OCI-LY7 (cell line): Measurements from ENCODE around the gene KCNE1. TPM values are rescaled to one million over a fixed set of nuclear protein-coding genes. Genes with fewer than 3 reads are reported as not detected.
"Not testable (repeated sequence)": the region's sequence is repeated elsewhere in the genome, so short reads cannot be mapped to it uniquely, and the experiment has no call there.

Experiments used
- BruUV-seq: library from RNA; stranded (reverse); fragments of 400-500 nt; replicated peaks from 2 replicates; lab custom pipeline; 2021; lab: Mats Ljungman, UMichigan
- CTCF ChIA-PET: fragments of 300-600 bp; sonication (Branson Sonifier 250); formaldehyde crosslinking; loops from one replicate; lab custom pipeline; 2022; ENCODE audit warnings: antibody characterized with exemption; ENCODE audit not compliant: unreplicated experiment; lab: Charles Lee
- POLR2A ChIA-PET: fragments of 300-600 bp; sonication (Branson Sonifier 250); formaldehyde crosslinking; loops from one replicate; lab custom pipeline; 2022; ENCODE audit warnings: antibody characterized with exemption; lab: Charles Lee
- DNase-seq: peaks from one replicate; pipeline ENCODE4 v3.0.0-alpha.2; 2015; ENCODE audit warnings: low spot score
- H2AFZ ChIP-seq: fragments of 200-600 bp; sonication (generic), shearing (Covaris generic); 2 replicates; pipeline ENCODE4 v1.6.1; 2014; ENCODE audit warnings: mild to moderate bottlenecking, antibody characterized with exemption, low read length, moderate library complexity
- H3K27ac ChIP-seq: fragments of 200-600 bp; sonication (generic); 2 replicates; pipeline ENCODE4 v1.5.1; 2014; ENCODE audit warnings: mixed run types, low read depth, mild to moderate bottlenecking, moderate library complexity, low read length, inconsistent platforms; ENCODE audit not compliant: poor library complexity, severe bottlenecking
- H3K36me3 ChIP-seq: fragments of 200-600 bp; sonication (generic); 2 replicates; pipeline ENCODE4 v1.6.1; 2014; ENCODE audit warnings: mild to moderate bottlenecking, antibody characterized with exemption, low read length, moderate library complexity, mixed read lengths; ENCODE audit not compliant: insufficient read depth
- H3K4me1 ChIP-seq: fragments of 200-600 bp; sonication (generic); 2 replicates; pipeline ENCODE4 v1.5.1; 2014; ENCODE audit warnings: mild to moderate bottlenecking, low read length; ENCODE audit not compliant: insufficient read depth, poor library complexity, severe bottlenecking
- H3K4me2 ChIP-seq: fragments of 200-600 bp; sonication (generic); 2 replicates; pipeline ENCODE4 v1.6.1; 2014; ENCODE audit warnings: mild to moderate bottlenecking, low read length
- H3K4me3 ChIP-seq: fragments of 200-600 bp; sonication (generic); 2 replicates; pipeline ENCODE4 v1.5.1; 2014; ENCODE audit warnings: mild to moderate bottlenecking, low read depth, low read length; ENCODE audit not compliant: poor library complexity, severe bottlenecking
- H3K79me2 ChIP-seq: fragments of 200-600 bp; sonication (generic); 2 replicates; pipeline ENCODE4 v1.6.1; 2016; ENCODE audit warnings: low read depth, mild to moderate bottlenecking, low read length, moderate library complexity, mixed read lengths; ENCODE audit not compliant: insufficient read depth
- H3K9me2 ChIP-seq: fragments of 200-600 bp; sonication (generic); 2 replicates; pipeline ENCODE4 v1.6.1; 2016; ENCODE audit warnings: mild to moderate bottlenecking, low read length, mixed read lengths; ENCODE audit not compliant: insufficient read depth
- H3K9me3 ChIP-seq: fragments of 200-600 bp; sonication (generic); 2 replicates; pipeline ENCODE4 v1.6.1; 2014; ENCODE audit warnings: mild to moderate bottlenecking, mixed run types, low read length, mixed read lengths
- H4K20me1 ChIP-seq: fragments of 200-600 bp; sonication (generic); 2 replicates; pipeline ENCODE4 v1.6.1; 2014; ENCODE audit warnings: mild to moderate bottlenecking, antibody characterized with exemption, low read length, moderate library complexity, mixed read lengths; ENCODE audit not compliant: insufficient read depth
- intact Hi-C: fragments of 100-400 bp; cut with micrococcal nuclease; formaldehyde crosslinking; loops from one replicate; pipeline ENCODE4 v1.10.0; 2022; ENCODE audit not compliant: unreplicated experiment
- total RNA-seq, 2 experiments: library from RNA; depleted of rRNA in 1 of 2; stranded (reverse); fragments of >200 nt in 1 of 2; shearing (Covaris generic) in 1 of 2; gene quantifications; 2 replicates each; pipeline ENCODE4 v1.2.3, GENCODE V29; 2014 to 2022

Gene KCNE1
- total RNA-seq, 2 experiments from 2014 or later, result 0.15 TPM; not detected in 1

- intact Hi-C loops, CTCF ChIA-PET, H3K9me3 ChIP-seq, H3K27ac ChIP-seq, POLR2A ChIA-PET, H3K4me2 ChIP-seq, BruUV-seq, H4K20me1 ChIP-seq, H3K36me3 ChIP-seq, DNase-seq, H3K4me1 ChIP-seq, H3K9me2 ChIP-seq, H3K4me3 ChIP-seq, H3K79me2 ChIP-seq, H2AFZ ChIP-seq: not testable (repeated sequence)
Observed at GRCh38 chr21:34456180-34456579, 55.8 kb downstream of the KCNE1 start.

- H3K4me2 ChIP-seq, intact Hi-C loops, DNase-seq, H3K27ac ChIP-seq, BruUV-seq, H3K4me3 ChIP-seq, H3K9me2 ChIP-seq, POLR2A ChIA-PET, H3K9me3 ChIP-seq, H2AFZ ChIP-seq, H3K36me3 ChIP-seq, H3K4me1 ChIP-seq, H4K20me1 ChIP-seq, H3K79me2 ChIP-seq, CTCF ChIA-PET: not testable (repeated sequence)
Observed at GRCh38 chr21:34455628-34456027, 56.4 kb downstream of the KCNE1 start.

GRCh38 chr21:34447018-34447417 is 65.0 kb downstream of the KCNE1 start:
- H3K79me2 ChIP-seq, H3K4me3 ChIP-seq, intact Hi-C loops, H2AFZ ChIP-seq, POLR2A ChIA-PET, H3K9me2 ChIP-seq, CTCF ChIA-PET, H3K4me1 ChIP-seq, H3K9me3 ChIP-seq, H3K27ac ChIP-seq, H3K36me3 ChIP-seq, BruUV-seq, H4K20me1 ChIP-seq, DNase-seq, H3K4me2 ChIP-seq: not testable (repeated sequence)

GRCh38 chr21:34443486-34443885 is 68.5 kb downstream of the KCNE1 start:
- H3K9me3 ChIP-seq, CTCF ChIA-PET: not testable (repeated sequence)

GRCh38 chr21:34429710-34430109 is 82.3 kb downstream of the KCNE1 start:
- POLR2A ChIA-PET, BruUV-seq, H3K9me2 ChIP-seq: not testable (repeated sequence)

More at GRCh38 chr21:34443486-34443885, 68.5 kb downstream of the KCNE1 start:
- H3K4me1 ChIP-seq, H3K27ac ChIP-seq, H3K79me2 ChIP-seq, BruUV-seq, H3K36me3 ChIP-seq, POLR2A ChIA-PET, DNase-seq, H4K20me1 ChIP-seq, H3K9me2 ChIP-seq, H2AFZ ChIP-seq, H3K4me3 ChIP-seq, intact Hi-C loops, H3K4me2 ChIP-seq: not testable (repeated sequence)

GRCh38 chr21:34428441-34428840 is 83.6 kb downstream of the KCNE1 start:
- POLR2A ChIA-PET, BruUV-seq, H3K4me1 ChIP-seq, intact Hi-C loops, DNase-seq, H3K36me3 ChIP-seq, H3K4me2 ChIP-seq, H3K9me2 ChIP-seq, H3K4me3 ChIP-seq, H3K79me2 ChIP-seq, H3K9me3 ChIP-seq, H2AFZ ChIP-seq, H3K27ac ChIP-seq, CTCF ChIA-PET, H4K20me1 ChIP-seq: not testable (repeated sequence)

More at GRCh38 chr21:34429710-34430109, 82.3 kb downstream of the KCNE1 start:
- H3K4me1 ChIP-seq, H4K20me1 ChIP-seq, CTCF ChIA-PET, H3K9me3 ChIP-seq, DNase-seq, H3K4me3 ChIP-seq, H3K27ac ChIP-seq, intact Hi-C loops, H3K36me3 ChIP-seq, H2AFZ ChIP-seq, H3K4me2 ChIP-seq, H3K79me2 ChIP-seq: not testable (repeated sequence)

GRCh38 chr21:34427339-34427738 is 84.7 kb downstream of the KCNE1 start:
- H3K9me2 ChIP-seq, CTCF ChIA-PET: not testable (repeated sequence)

More at GRCh38 chr21:34427339-34427738, 84.7 kb downstream of the KCNE1 start:
- H3K4me3 ChIP-seq, BruUV-seq, H4K20me1 ChIP-seq, H3K27ac ChIP-seq, DNase-seq, H3K79me2 ChIP-seq, intact Hi-C loops, POLR2A ChIA-PET, H3K36me3 ChIP-seq, H3K4me2 ChIP-seq, H2AFZ ChIP-seq, H3K9me3 ChIP-seq, H3K4me1 ChIP-seq: not testable (repeated sequence)
